RWPE2 (cell line): Measurements from ENCODE around the gene HOMER3.
"Not testable (repeated sequence)": the region's sequence is repeated elsewhere in the genome, so short reads cannot be mapped to it uniquely, and the experiment has no call there.

Experiments
- ATAC-seq: fragments of 200-7000 bp; cut with Tn5 transposase; 3 replicates; pipeline ENCODE4 v1.9.1; 2021; ENCODE audit warnings: low read depth
- DNase-seq: peaks from one replicate; pipeline ENCODE4 v3.0.0-alpha.2; 2020; ENCODE audit warnings: low spot score
- H3K27ac ChIP-seq: fragments of 450-650 bp; 2 replicates; pipeline ENCODE4 v1.5.1; 2017; ENCODE audit warnings: mild to moderate bottlenecking; ENCODE audit not compliant: poor library complexity, severe bottlenecking
- H3K27me3 ChIP-seq: fragments of 250-450 bp; sonication (Bioruptor Pico); 2 replicates; pipeline ENCODE4 v1.5.1; 2021; ENCODE audit warnings: mild to moderate bottlenecking, moderate library complexity; ENCODE audit not compliant: insufficient read depth, poor library complexity, severe bottlenecking
- H3K36me3 ChIP-seq: fragments of 250-450 bp; sonication (Bioruptor Pico); 2 replicates; pipeline ENCODE4 v1.5.1; 2020; ENCODE audit warnings: low read depth, mild to moderate bottlenecking, moderate library complexity
- H3K4me1 ChIP-seq: fragments of 250-450 bp; sonication (Bioruptor Pico); 2 replicates; pipeline ENCODE4 v1.5.1; 2021; ENCODE audit warnings: mild to moderate bottlenecking, moderate library complexity; ENCODE audit not compliant: insufficient read depth, poor library complexity, severe bottlenecking
- H3K4me3 ChIP-seq: fragments of 250-450 bp; sonication (Bioruptor Pico); 2 replicates; pipeline ENCODE4 v1.5.1; 2021; ENCODE audit warnings: mild to moderate bottlenecking, moderate library complexity; ENCODE audit not compliant: severe bottlenecking
- H3K9me3 ChIP-seq: fragments of 250-450 bp; sonication (Bioruptor Pico); 2 replicates; pipeline ENCODE4 v1.5.1; 2021; ENCODE audit warnings: mild to moderate bottlenecking, moderate library complexity; ENCODE audit not compliant: severe bottlenecking
- TF ChIP-seq, protein P1 (sequence below): fragments of 450-650 bp; IDR thresholded peaks from one replicate; pipeline ENCODE4 v1.5.1; 2017; ENCODE audit warnings: mild to moderate bottlenecking, moderate library complexity; ENCODE audit not compliant: poor library complexity, severe bottlenecking

The HOMER3 gene

DNA sequence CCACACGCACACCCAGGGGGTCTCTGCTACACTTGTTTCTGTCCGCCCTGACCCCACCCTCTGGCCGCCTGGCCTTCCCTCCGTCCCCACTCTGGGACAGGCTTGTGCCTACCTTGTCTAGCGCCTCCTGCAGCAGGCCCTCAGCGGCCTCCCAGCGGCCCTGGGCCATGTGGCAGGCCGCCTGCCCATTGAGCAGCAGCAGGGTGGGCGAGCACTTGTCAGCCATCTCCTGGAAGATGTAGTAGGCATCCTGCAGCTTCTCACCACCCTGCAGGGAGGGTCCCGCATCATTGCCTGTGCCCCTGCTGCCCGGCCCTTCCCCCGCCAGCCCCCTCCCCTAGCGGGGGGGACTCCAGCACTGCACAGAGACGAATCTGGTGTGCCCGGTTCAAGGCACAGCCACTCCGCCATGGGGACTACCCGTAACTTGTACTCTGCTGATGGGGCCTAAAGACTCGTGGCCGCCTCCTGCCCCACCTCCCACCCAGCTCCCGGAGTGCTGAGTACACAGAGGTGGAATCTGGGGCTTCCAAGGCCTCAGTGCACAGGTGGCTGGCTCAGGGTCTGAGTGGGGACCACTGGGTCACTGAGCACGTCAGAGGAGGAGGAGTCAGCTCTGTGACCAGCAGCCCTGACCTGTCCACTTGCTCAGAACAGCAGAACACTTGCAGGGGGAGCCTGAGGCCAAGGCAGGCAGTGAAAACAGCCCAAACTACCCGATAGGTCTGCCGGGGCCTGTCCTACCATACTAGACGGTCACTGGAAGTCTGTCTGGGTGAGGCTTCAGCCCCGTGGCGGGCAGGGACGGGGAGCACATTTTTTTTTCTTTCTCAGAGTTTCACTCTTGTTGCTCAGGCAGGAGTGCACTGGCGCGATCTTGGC, 37.6 kb downstream of the HOMER3 start:
- no peaks in the 10 kb centered on the region for H3K9me3 ChIP-seq
- H3K4me3 ChIP-seq: no peak overlapping the region
- TF ChIP-seq, protein P1, sequence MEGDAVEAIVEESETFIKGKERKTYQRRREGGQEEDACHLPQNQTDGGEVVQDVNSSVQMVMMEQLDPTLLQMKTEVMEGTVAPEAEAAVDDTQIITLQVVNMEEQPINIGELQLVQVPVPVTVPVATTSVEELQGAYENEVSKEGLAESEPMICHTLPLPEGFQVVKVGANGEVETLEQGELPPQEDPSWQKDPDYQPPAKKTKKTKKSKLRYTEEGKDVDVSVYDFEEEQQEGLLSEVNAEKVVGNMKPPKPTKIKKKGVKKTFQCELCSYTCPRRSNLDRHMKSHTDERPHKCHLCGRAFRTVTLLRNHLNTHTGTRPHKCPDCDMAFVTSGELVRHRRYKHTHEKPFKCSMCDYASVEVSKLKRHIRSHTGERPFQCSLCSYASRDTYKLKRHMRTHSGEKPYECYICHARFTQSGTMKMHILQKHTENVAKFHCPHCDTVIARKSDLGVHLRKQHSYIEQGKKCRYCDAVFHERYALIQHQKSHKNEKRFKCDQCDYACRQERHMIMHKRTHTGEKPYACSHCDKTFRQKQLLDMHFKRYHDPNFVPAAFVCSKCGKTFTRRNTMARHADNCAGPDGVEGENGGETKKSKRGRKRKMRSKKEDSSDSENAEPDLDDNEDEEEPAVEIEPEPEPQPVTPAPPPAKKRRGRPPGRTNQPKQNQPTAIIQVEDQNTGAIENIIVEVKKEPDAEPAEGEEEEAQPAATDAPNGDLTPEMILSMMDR: no peak
- peaks cover 3% of the 10 kb centered on the region; the same call in 1 of the 2 replicates for H3K36me3 ChIP-seq
- no peaks in the 10 kb centered on the region for H3K27me3 ChIP-seq
- no peak overlapping the region for H3K27ac ChIP-seq
- H3K4me1 ChIP-seq: no peaks in the 10 kb centered on the region
- no peak for ATAC-seq
- DNase-seq: no peak

DNA sequence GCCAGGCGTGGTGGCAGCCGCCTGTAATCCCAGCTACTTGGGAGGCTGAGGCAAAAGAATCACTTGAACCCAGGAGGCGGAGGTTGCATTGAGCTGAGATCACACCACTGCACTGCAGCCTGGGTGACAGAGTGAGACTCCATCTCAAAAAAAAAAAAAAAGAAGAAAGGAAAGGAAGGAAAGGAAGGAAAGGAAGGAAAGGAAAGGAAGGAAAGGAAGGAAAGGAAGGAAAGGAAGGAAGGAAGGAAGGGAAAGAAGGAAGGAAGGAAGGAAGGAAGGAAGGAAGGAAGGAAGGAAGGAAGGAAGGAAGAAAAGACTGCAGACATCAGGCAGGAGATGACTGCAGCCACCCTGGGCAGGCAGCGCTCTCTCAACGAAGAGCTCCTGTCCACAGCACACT, 38.5 kb downstream of the HOMER3 start:
- not testable (repeated sequence) for H3K4me1 ChIP-seq, H3K27ac ChIP-seq, H3K4me3 ChIP-seq, ATAC-seq, H3K9me3 ChIP-seq, H3K27me3 ChIP-seq, DNase-seq, H3K36me3 ChIP-seq

DNA sequence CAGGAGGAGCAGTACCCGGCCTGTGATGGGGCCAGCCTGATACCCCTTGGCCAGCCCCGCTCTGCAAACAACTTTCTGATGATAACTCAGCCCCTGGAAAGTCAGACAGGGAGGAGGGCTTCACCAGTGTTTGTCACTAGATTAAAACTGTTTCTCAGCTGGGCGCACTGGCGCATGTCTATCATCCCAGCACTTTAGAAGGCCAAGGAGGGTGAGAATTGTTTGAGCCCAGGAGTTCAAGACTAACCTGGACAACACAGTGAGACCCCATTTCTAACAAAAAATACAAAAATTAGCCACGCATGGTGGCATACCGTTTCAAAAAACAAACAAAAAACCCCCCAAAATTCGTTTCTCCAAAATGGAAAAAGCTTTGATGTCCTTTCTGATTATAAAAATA, 39.5 kb downstream of the HOMER3 start:
- H3K27ac ChIP-seq: no peak overlapping the region
- H3K9me3 ChIP-seq: no peaks in the 10 kb centered on the region
- peaks cover 3% of the 10 kb centered on the region; the same call in 1 of the 2 replicates for H3K36me3 ChIP-seq
- ATAC-seq (no peak), DNase-seq (no peak)
- no peaks in the 10 kb centered on the region for H3K4me1 ChIP-seq
- peaks cover 3% of the 10 kb centered on the region for H3K27me3 ChIP-seq
- TF ChIP-seq, protein P1: no peak
- no peak overlapping the region for H3K4me3 ChIP-seq

DNA sequence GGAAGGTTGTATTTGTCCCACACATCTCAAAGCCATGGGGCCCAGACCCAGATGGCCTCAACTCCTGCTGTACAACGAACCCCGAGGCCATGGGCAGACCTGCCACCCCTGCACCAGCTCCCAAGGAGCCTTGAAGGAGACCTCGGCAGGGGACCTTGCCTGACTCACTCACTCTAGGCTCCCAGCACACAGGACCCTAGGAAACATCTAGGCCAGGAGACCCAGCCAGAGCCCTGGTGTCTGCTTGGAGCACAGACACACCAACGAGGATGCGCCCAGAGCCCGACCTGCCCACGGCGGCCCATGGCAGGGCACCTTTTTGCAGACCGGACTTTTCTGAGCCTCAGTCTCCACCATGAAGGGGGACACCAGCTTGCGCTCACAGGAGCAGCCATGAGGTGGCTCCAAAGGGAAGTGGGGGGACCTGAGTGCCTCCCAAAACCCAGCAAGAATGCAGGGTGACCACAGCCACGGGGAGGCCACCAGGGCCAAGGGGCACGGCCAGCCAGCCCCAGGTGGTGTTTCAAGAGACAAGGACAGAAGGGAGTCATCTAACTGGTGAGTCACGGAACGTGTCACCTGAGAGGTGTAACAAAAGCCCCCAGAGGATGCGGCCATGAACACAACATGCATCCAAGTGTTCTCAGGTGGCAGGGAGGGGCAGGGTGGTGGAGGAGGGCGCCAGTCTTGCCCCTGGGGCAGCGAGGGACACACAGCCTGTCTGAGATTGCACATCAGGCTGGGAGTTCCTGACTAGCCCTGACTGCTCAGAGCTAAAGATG, 40.1 kb downstream of the HOMER3 start:
- TF ChIP-seq, protein P1: no peak
- DNase-seq: no peak

More for the DNA sequence above, 40.1 kb downstream of the HOMER3 start:
- H3K27me3 ChIP-seq: peaks cover 4% of the 10 kb centered on the region
- H3K4me1 ChIP-seq: no peaks in the 10 kb centered on the region
- no peak for ATAC-seq
- H3K9me3 ChIP-seq: no peaks in the 10 kb centered on the region
- no peak overlapping the region for H3K4me3 ChIP-seq
- H3K36me3 ChIP-seq: peaks cover 3% of the 10 kb centered on the region; the same call in 1 of the 2 replicates
- H3K27ac ChIP-seq: no peak overlapping the region
